Measurements from ENCODE around the gene TXNDC17. TPM values are rescaled to one million over a fixed set of nuclear protein-coding genes. Genes with fewer than 3 reads are reported as not detected.

TXNDC17 gene
- total RNA-seq, 2 donors from 2014 or later, result 52.6 to 90.6 TPM

- ATAC-seq (ENCODE audit: insufficient number of reproducible peaks, low FRiP score, low read depth) (no peak), DNase-seq (ENCODE audit: low spot score) (no peak)
- no peaks in the 10 kb centered on the region for H3K4me1 ChIP-seq (ENCODE audit: control insufficient read depth in 1 of 2, low read depth in 2 of 2)
- no peak overlapping the region for H3K27ac ChIP-seq
- H3K27me3 ChIP-seq (replicated peaks; ENCODE audit: insufficient read depth), result no peaks in the 10 kb centered on the region
- no peak overlapping the region for H3K4me3 ChIP-seq
- no peak for TF ChIP-seq CTCF (IDR thresholded peaks at IDR 0.05)
- H3K9me3 ChIP-seq, result no peaks in the 10 kb centered on the region
- no peaks in the 10 kb centered on the region for H3K36me3 ChIP-seq
Measured at GRCh38 chr17:6677158-6677831, 36.4 kb downstream of the TXNDC17 start.

- DNase-seq (ENCODE audit: low spot score) (no peak), ATAC-seq (ENCODE audit: insufficient number of reproducible peaks, low FRiP score, low read depth) (no peak)
- no peaks in the 10 kb centered on the region for H3K36me3 ChIP-seq
- no peaks in the 10 kb centered on the region for H3K9me3 ChIP-seq
- no peaks in the 10 kb centered on the region for H3K4me1 ChIP-seq (ENCODE audit: control insufficient read depth in 1 of 2, low read depth in 2 of 2)
- no peak overlapping the region for H3K27ac ChIP-seq
- no peaks in the 10 kb centered on the region for H3K27me3 ChIP-seq (replicated peaks; ENCODE audit: insufficient read depth)
- H3K4me3 ChIP-seq, result no peak overlapping the region
- TF ChIP-seq CTCF (IDR thresholded peaks at IDR 0.05), result no peak
Measured at GRCh38 chr17:6677946-6678345, 37.1 kb downstream of the TXNDC17 start.

GRCh38 chr17:6679241-6679640 lies 38.4 kb downstream of the TXNDC17 start:
- Histone ChIP-seq H3K4me1 (ENCODE audit: control insufficient read depth in 1 of 2, low read depth in 2 of 2) (no peaks in the 10 kb centered on the region), H3K27ac (no peak overlapping the region), H3K9me3 (no peaks in the 10 kb centered on the region), H3K4me3 (no peak overlapping the region), H3K27me3 (replicated peaks; ENCODE audit: insufficient read depth) (no peaks in the 10 kb centered on the region), H3K36me3 (no peaks in the 10 kb centered on the region)
- no peak for TF ChIP-seq CTCF (IDR thresholded peaks at IDR 0.05)
- DNase-seq (ENCODE audit: low spot score), result no peak
- ATAC-seq (ENCODE audit: insufficient number of reproducible peaks, low FRiP score, low read depth), result no peak

- H3K4me3 ChIP-seq, result no peak overlapping the region
- DNase-seq (ENCODE audit: low spot score) (no peak), ATAC-seq (ENCODE audit: insufficient number of reproducible peaks, low FRiP score, low read depth) (no peak)
- no peak for TF ChIP-seq CTCF (IDR thresholded peaks at IDR 0.05)
- no peaks in the 10 kb centered on the region for H3K27me3 ChIP-seq (replicated peaks; ENCODE audit: insufficient read depth)
- H3K4me1 ChIP-seq (ENCODE audit: control insufficient read depth in 1 of 2, low read depth in 2 of 2), result no peaks in the 10 kb centered on the region
- no peaks in the 10 kb centered on the region for H3K36me3 ChIP-seq
- no peak overlapping the region for H3K27ac ChIP-seq
- no peaks in the 10 kb centered on the region for H3K9me3 ChIP-seq
Measured at GRCh38 chr17:6681176-6681575, 40.3 kb downstream of the TXNDC17 start.

- no peaks in the 10 kb centered on the region for H3K4me1 ChIP-seq (ENCODE audit: control insufficient read depth in 1 of 2, low read depth in 2 of 2)
- ATAC-seq (ENCODE audit: insufficient number of reproducible peaks, low FRiP score, low read depth) (no peak), DNase-seq (ENCODE audit: low spot score) (no peak)
- H3K27me3 ChIP-seq (replicated peaks; ENCODE audit: insufficient read depth), result no peaks in the 10 kb centered on the region
- TF ChIP-seq CTCF (IDR thresholded peaks at IDR 0.05), result no peak
- H3K36me3 ChIP-seq, result no peaks in the 10 kb centered on the region
- no peak overlapping the region for H3K4me3 ChIP-seq
- H3K27ac ChIP-seq, result no peak overlapping the region
- H3K9me3 ChIP-seq, result no peaks in the 10 kb centered on the region
Measured at GRCh38 chr17:6681671-6682070, 40.8 kb downstream of the TXNDC17 start.

Measured in thoracic aorta (tissue), 2 donors.